ENCODE measurements around the gene SERP2. TPM values are rescaled to one million over a fixed set of nuclear protein-coding genes. Genes with fewer than 3 reads are reported as not detected.
A peak's percentile ranks its signal among the peaks of the same experiment; 100 is the strongest.

The SERP2 gene
- total RNA-seq, 1 experiment from 2014 or later = not detected

DNA sequence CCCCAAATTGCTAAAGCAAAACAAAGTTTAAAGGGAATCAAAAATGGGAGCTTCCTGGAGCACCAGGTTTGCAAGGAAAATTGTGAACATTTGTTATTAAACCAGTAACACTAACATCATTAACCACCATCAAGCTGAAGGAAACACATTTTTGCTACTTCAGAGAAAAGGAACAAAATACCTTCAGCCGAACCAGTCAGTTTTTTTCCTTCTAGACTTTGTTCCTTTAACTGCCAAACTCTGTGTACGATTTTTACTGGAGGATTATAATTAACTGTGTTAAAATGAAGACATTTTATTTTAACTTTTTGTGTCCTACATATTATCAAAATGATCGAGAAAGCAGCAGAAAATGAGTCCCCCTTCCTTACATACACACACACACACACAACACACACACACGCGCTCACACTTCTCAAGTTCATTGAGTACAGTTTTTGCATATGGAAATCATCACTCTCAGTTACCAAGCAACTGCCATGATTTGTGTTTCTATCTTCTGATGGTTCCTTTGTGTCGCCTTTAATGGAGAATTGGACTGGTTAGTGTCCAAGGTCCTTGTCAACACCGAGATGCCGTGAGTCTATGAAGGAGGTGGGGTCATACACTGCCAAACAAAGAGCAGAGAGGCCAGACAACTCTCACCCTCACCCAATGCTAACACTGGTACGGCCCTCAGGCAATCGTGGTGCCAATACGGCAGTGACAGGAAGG is 9.8 kb upstream of the SERP2 start:
- H3K27ac Mint-ChIP-seq (ENCODE audit: low read depth, unreplicated experiment) = no peak overlapping the region
- ChIA-PET POLR2A (interaction anchor here (0.9 kb wide), 1 partner anchor 41 kb away, joined by 3 read pairs; no protein-coding TSS in a partner anchor), CTCF (interaction anchor here (0.6 kb wide), 1 partner anchor 57 kb away, joined by 3 read pairs; no protein-coding TSS in a partner anchor)
- peaks cover 20% of the 10 kb centered on the region for H3K4me1 Mint-ChIP-seq (ENCODE audit: insufficient read depth, unreplicated experiment)
- H3K9me3 Mint-ChIP-seq (ENCODE audit: unreplicated experiment) = no peaks in the 10 kb centered on the region
- H3K27me3 Mint-ChIP-seq (ENCODE audit: insufficient read depth, unreplicated experiment) = no peaks in the 10 kb centered on the region
- BruUV-seq (replicated peaks) = no TSS peak
- intact Hi-C loops (cut with micrococcal nuclease) = loop anchor here (5.0 kb wide), 2 partner anchors 51 to 121 kb away; no protein-coding TSS in a partner anchor
- no peak overlapping the region for H3K4me3 Mint-ChIP-seq (ENCODE audit: unreplicated experiment)
- H3K36me3 Mint-ChIP-seq (ENCODE audit: insufficient read depth, unreplicated experiment) = peaks cover 6% of the 10 kb centered on the region
- no peak for DNase-seq (ENCODE audit: unreplicated experiment)
- TF ChIP-seq, protein P1, sequence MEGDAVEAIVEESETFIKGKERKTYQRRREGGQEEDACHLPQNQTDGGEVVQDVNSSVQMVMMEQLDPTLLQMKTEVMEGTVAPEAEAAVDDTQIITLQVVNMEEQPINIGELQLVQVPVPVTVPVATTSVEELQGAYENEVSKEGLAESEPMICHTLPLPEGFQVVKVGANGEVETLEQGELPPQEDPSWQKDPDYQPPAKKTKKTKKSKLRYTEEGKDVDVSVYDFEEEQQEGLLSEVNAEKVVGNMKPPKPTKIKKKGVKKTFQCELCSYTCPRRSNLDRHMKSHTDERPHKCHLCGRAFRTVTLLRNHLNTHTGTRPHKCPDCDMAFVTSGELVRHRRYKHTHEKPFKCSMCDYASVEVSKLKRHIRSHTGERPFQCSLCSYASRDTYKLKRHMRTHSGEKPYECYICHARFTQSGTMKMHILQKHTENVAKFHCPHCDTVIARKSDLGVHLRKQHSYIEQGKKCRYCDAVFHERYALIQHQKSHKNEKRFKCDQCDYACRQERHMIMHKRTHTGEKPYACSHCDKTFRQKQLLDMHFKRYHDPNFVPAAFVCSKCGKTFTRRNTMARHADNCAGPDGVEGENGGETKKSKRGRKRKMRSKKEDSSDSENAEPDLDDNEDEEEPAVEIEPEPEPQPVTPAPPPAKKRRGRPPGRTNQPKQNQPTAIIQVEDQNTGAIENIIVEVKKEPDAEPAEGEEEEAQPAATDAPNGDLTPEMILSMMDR (IDR thresholded peaks at IDR 0.05; ENCODE audit: unreplicated experiment) = no peak

DNA sequence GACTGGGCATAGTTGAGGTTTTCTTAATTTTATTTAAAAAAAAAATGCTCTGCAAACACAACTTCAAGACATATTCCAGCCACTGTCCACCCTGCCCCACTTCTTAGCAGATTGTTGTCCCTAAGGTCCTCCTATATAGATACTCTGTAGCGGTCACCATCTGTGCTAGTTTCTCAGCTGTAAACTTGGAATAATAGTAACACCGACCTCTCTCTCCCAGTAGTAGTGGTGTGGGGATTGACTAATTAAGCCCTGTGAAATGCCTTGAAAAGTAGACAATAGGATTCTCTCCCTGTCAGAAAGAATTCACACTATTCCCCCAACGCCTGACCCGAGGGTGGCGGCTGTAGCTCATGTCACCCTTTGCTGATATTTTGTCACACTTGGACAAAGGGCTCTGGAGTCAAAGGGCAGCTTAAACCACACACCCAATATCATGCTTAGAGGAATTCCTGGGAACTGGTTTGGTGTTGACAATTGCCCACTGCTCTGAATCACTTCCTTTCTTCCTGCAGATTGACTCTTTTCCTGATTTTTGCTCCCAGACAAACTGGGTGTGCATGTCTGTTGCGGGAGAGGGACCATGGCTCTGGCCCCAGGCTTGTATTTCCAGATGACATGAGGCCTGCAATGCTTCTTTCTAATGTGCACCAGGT is 9.2 kb upstream of the SERP2 start:
- Mint-ChIP-seq H3K27me3 (ENCODE audit: insufficient read depth, unreplicated experiment) (no peaks in the 10 kb centered on the region), H3K27ac (ENCODE audit: low read depth, unreplicated experiment) (no peak overlapping the region), H3K4me3 (ENCODE audit: unreplicated experiment) (no peak overlapping the region), H3K4me1 (ENCODE audit: insufficient read depth, unreplicated experiment) (peaks cover 20% of the 10 kb centered on the region), H3K36me3 (ENCODE audit: insufficient read depth, unreplicated experiment) (peaks cover 6% of the 10 kb centered on the region), H3K9me3 (ENCODE audit: unreplicated experiment) (no peaks in the 10 kb centered on the region)
- POLR2A ChIA-PET = no interaction called here
- CTCF ChIA-PET = interaction anchor here (0.6 to 0.9 kb wide), 2 partner anchors 11 to 56 kb away, joined by 3 to 4 read pairs; no protein-coding TSS in a partner anchor
- BruUV-seq (replicated peaks) = no TSS peak
- intact Hi-C loops (cut with micrococcal nuclease) = loop anchor here (5.0 kb wide), 2 partner anchors 52 to 122 kb away; no protein-coding TSS in a partner anchor
- TF ChIP-seq, protein P1 (IDR thresholded peaks at IDR 0.05; ENCODE audit: unreplicated experiment) = no peak
- peak; percentile 69 for DNase-seq (ENCODE audit: unreplicated experiment)

DNA sequence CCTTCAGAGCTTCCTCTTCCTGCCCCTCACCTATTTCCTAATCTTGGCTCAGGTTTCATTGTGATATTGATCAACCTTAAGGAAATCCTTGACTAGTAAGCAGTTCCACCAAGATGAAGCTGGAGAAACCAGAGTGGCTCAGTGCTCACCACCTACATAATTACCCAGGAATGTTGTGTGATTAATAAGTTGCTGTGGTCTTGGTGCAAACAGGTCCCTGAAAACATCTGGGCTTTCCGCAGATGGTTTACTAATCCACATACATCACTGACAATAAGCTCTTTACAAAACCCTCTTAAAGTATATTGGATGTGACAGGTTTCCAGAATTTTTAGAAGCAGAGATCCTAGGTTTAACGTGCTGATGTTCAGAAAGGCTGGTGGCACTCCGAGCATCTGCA is 8.6 kb upstream of the SERP2 start:
- Mint-ChIP-seq H3K27ac (ENCODE audit: low read depth, unreplicated experiment) (no peak overlapping the region), H3K4me1 (ENCODE audit: insufficient read depth, unreplicated experiment) (peaks cover 20% of the 10 kb centered on the region), H3K4me3 (ENCODE audit: unreplicated experiment) (no peak overlapping the region), H3K36me3 (ENCODE audit: insufficient read depth, unreplicated experiment) (peaks cover 6% of the 10 kb centered on the region), H3K27me3 (ENCODE audit: insufficient read depth, unreplicated experiment) (no peaks in the 10 kb centered on the region), H3K9me3 (ENCODE audit: unreplicated experiment) (no peaks in the 10 kb centered on the region)
- ChIA-PET POLR2A (no interaction called here), CTCF (interaction anchor here (0.9 to 1.1 kb wide), 2 partner anchors 11 to 122 kb away, joined by 4 to 5 read pairs; no protein-coding TSS in a partner anchor)
- no peak for DNase-seq (ENCODE audit: unreplicated experiment)
- BruUV-seq (replicated peaks) = no TSS peak
- intact Hi-C loops (cut with micrococcal nuclease) = no loop called here
- TF ChIP-seq, protein P1 (IDR thresholded peaks at IDR 0.05; ENCODE audit: unreplicated experiment) = no peak

DNA sequence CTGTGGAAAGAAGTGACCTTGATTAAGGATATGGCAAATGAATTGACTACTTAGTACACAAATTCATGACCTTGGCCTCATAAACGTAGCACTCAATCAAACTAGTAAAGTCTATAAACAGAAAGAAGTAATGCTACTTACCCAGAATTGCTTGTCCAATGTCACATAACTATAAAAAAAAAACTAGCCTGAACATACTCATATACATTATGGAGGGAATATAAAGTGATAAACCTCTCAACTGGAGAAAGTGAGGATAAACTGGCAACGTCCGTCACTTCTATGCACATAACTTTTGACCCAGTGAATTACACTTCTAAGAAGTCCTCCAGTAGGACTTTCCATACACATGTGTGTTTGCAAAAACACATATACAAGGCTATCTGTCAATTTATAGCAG is 7.7 kb upstream of the SERP2 start:
- ChIA-PET CTCF (interaction anchor here (1.1 kb wide), 1 partner anchor 122 kb away, joined by 5 read pairs; no protein-coding TSS in a partner anchor), POLR2A (no interaction called here)
- H3K9me3 Mint-ChIP-seq (ENCODE audit: unreplicated experiment) = no peaks in the 10 kb centered on the region
- no peak overlapping the region for H3K4me3 Mint-ChIP-seq (ENCODE audit: unreplicated experiment)
- DNase-seq (ENCODE audit: unreplicated experiment) = no peak
- intact Hi-C loops (cut with micrococcal nuclease) = no loop called here
- no peaks in the 10 kb centered on the region for H3K27me3 Mint-ChIP-seq (ENCODE audit: insufficient read depth, unreplicated experiment)
- no TSS peak for BruUV-seq (replicated peaks)
- H3K4me1 Mint-ChIP-seq (ENCODE audit: insufficient read depth, unreplicated experiment) = peaks cover 14% of the 10 kb centered on the region
- H3K27ac Mint-ChIP-seq (ENCODE audit: low read depth, unreplicated experiment) = no peak overlapping the region
- TF ChIP-seq, protein P1 (IDR thresholded peaks at IDR 0.05; ENCODE audit: unreplicated experiment) = no peak
- H3K36me3 Mint-ChIP-seq (ENCODE audit: insufficient read depth, unreplicated experiment) = peaks cover 6% of the 10 kb centered on the region
